HFF-Myc (cell line): ENCODE data around the gene HS1BP3.

Experiments used
- DNase-seq: peaks from one replicate; pipeline ENCODE4 v3.0.0-alpha.2; 2011; ENCODE audit warnings: low read depth; ENCODE audit errors: extremely low read depth
- H3K4me3 ChIP-seq: replicated peaks from 2 replicates; pipeline ENCODE4 v1.5.1; 2011; ENCODE audit warnings: low read depth, mild to moderate bottlenecking, control low read depth, low read length
- TF ChIP-seq, protein P1 (sequence below): IDR thresholded peaks from 2 replicates; pipeline ENCODE4 v1.5.1; 2012; ENCODE audit warnings: mild to moderate bottlenecking, low read depth, low read length, control low read depth; ENCODE audit errors: missing control alignments

Gene HS1BP3

DNA sequence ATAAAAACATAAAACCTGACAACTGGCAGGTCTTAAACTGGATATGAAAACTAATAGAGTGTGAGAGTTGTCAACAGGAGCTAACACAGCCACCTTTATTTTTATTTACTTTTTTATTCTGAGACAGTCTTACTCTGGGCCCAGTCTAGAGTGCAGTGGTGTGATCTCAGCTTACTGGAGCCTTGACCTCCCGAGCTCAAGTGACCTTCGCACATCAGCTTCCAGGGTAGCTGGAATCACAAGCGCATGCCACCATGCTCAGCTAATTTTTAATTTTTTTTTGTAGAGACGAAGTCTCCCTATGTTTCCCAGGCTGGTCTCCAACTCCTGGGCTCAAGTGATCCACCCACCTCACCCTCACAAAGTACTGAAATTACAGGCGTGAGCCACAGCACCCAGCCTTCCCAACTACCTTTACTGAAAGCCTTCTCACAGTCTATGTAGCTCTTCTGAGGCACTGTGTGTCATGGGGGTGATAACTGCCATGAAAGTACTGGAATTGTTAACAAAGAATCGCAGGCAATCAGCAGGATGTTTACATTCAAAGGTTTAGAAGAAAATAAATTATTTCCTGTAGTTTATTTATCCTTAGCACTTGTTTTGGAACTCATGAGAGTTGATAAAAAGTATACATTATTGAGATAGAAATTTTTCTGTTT, 40.3 kb upstream of the HS1BP3 start:
- no peak for DNase-seq
- TF ChIP-seq, protein P1, sequence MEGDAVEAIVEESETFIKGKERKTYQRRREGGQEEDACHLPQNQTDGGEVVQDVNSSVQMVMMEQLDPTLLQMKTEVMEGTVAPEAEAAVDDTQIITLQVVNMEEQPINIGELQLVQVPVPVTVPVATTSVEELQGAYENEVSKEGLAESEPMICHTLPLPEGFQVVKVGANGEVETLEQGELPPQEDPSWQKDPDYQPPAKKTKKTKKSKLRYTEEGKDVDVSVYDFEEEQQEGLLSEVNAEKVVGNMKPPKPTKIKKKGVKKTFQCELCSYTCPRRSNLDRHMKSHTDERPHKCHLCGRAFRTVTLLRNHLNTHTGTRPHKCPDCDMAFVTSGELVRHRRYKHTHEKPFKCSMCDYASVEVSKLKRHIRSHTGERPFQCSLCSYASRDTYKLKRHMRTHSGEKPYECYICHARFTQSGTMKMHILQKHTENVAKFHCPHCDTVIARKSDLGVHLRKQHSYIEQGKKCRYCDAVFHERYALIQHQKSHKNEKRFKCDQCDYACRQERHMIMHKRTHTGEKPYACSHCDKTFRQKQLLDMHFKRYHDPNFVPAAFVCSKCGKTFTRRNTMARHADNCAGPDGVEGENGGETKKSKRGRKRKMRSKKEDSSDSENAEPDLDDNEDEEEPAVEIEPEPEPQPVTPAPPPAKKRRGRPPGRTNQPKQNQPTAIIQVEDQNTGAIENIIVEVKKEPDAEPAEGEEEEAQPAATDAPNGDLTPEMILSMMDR: no peak
- no peak overlapping the region for H3K4me3 ChIP-seq

DNA sequence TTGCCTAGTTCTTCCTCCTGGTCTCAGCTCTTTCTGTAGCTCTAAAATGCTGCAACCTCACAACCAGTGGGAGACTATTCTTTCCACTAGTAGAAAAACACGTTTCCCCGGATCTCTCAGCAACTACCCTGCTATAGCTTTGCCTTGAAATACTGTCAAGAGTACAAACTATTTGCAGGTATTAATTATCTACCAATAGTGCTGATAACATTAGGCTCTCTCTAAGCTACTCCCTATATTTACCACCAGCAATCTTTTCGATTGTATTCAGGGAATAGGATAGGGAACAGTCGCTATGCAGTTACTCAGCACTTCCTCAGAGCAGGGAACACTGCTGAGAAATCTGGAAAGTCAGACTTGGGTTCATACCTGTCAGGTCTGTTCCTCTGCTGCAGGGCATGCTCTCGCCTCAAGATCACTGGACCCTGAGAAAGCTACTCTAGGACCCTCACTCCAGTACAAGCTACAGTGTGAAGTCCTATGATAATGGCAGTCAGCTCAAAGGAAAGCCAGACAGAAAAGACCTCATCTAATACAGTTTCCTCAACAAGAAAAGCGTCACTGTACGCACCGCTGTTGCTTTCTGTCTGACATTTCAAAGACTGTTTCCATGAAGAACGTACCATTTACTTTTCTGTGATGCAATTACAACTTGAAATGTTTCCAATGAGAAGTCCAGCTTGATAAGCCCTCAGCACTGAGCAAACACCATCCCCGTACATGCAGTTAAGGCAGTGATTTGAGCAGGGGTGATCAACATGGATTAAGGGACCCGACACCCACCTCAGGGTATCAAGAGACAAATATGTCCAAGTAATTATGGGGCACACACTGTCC, 38.7 kb upstream of the HS1BP3 start:
- no peak for DNase-seq
- TF ChIP-seq, protein P1: no peak
- H3K4me3 ChIP-seq: no peak overlapping the region

DNA sequence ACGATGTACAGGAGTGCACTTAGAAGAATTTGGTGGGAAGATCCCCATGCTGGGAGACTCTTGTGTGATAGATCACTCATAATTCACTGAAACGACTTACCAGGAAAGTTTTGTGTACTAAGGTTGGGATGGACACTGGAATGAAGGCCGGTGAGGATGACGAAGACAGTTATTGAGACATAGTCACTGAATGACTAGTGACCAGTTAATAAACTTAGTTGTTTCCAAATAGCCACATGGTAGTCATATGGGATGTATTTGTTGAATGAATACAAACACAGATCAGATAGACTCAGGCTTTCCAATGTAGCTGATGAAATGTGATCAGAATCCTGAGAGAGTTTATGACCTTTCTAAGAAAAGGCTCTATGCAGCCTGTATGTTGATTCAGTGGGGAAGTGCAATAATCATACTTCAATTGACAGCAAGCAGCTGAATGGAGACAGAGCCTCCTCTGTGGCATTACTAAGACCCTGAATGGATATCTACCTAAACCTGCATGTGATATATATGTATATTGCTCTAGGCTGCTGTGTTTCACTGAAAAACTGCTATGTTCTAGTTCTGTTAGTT, 36.4 kb upstream of the HS1BP3 start:
- TF ChIP-seq, protein P1: no peak
- DNase-seq: no peak
- no peak overlapping the region for H3K4me3 ChIP-seq

DNA sequence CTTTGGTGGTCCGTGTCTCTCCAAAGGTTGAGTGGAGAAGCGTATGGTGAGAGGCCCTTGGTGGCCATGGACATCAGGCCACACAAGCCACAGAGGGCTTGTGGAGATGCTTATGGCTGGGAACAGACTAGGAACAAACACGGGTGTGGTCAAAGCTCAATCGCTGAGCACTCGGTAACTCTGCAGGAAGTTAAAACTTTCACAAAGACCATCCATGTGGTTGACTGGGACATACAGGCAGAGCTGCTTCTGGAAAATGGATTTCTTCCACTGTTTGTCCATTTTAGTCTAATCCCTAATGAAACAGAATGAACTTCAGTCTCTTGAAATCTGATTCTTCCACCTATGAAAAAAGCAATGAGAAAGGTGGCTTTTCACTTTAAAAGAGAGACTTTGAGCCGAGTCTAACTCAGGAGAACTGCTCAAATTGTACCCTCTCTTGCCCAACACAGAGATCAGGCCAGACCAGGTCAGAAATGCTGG, 33.7 kb upstream of the HS1BP3 start:
- DNase-seq: no peak
- H3K4me3 ChIP-seq: no peak overlapping the region
- TF ChIP-seq, protein P1: no peak

DNA sequence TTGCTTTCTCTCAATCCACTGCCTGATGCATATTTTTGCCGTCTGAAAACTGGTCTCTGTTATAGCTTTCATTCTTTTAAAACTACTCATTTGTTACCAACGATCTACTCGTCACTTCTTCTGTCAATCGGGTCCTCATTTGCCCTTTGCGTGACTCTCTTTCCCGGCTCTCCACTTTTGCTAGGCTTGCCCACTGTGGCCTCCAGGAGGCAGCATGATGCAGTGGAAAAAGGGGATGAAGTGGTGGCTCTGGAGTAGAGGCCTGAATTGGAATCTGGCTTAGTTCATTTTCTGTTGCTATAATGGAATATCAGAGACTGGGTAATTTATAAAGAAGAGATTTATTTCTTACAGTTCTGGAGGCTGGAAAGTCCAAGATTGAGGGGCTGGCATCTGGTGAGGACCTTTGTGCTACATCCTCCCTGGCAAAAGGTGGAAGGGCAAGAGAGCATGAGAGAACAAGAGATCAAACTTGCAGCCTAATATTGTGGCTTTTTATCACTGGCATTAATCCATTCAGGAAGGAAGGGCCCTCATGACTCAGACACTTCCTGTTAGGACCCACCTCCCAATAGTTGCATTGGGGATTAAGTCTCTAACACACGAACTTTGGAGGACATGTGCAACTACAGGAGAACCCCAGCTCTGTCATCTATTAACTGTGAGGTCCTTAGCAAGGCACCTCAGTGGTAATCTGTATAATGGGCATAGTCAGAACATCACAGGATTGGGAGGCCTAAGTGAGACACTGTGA, 31.4 kb upstream of the HS1BP3 start:
- TF ChIP-seq, protein P1: peak; percentile 73
- no peak overlapping the region for H3K4me3 ChIP-seq
- DNase-seq: no peak

DNA sequence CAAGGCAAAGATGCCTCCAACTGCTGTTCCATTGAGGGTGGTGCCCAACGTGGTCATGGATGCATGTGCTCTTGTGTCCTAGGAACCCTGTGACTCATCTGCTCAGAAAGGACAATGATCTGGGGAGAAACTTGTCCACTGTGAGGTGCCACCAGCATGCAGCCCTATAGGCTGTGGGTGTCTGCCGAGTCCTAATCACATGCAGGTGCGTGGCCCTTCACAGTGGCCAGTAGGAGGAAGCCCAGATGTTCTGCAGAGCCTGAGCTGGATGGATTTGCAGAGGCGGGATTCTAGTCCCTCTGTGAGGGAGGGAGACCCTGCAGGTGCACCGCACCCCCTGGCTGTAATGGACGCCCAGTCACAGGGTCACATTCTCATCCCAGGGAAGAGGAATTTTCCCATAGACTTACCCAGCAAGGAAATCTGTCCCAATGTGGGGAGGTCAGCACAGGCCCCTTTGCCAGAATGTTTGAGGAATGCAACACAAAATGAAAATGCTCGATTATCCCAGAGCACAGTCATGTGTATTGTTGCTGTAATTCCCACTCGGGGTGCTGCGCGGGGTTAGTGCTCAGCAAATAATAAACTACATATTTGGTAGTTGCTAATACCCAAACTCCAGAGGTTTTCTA, 30.0 kb upstream of the HS1BP3 start:
- TF ChIP-seq, protein P1: peak; percentile 4
- no peak for DNase-seq
- H3K4me3 ChIP-seq: no peak overlapping the region
